Measurements from ENCODE around the gene ECHDC1. TPM values are rescaled to one million over a fixed set of nuclear protein-coding genes. Genes with fewer than 3 reads are reported as not detected.

The ECHDC1 gene
- total RNA-seq, 6 experiments from 2014 or later, result 41.3 to 51.7 (median 45.7) TPM

GRCh38 chr6:127343809-127344659 is 625 bp upstream of the ECHDC1 start:
- Histone ChIP-seq H3K36me3 (no peaks in the 10 kb centered on the region), H3K27me3 (no peaks in the 10 kb centered on the region), H3K4me1 (peaks cover 0 to 35% (median 12%) of the 10 kb centered on the region in 4 donors), H3K4me3 (peak overlapping the region; percentile 69 to 76 (median 74)), H3K27ac (peak overlapping the region; percentile 79 to 83 (median 81)), H3K9me3 (no peaks in the 10 kb centered on the region)
- WGBS (ENCODE audit: insufficient coverage, low coverage, low lambda C conversion rate, missing lambda C conversion rate), result 6% methylated on average over 24 of the region's 24 CpGs
- TF ChIP-seq CTCF (IDR thresholded peaks at IDR 0.05) (no peak), POLR2A (IDR thresholded peaks at IDR 0.05) (no peak)
- ATAC-seq, result peak; percentile 5 to 15 (median 12)
- DNase-seq, result no peak
- intact Hi-C loops (cut with DNase I), result no loop called here

GRCh38 chr6:127342296-127342945 is 988 bp downstream of the ECHDC1 start:
- WGBS (ENCODE audit: insufficient coverage, low coverage, low lambda C conversion rate, missing lambda C conversion rate), result 10% methylated on average over 10 of the region's 10 CpGs
- H3K4me1 ChIP-seq, result peaks cover 0 to 34% (median 9%) of the 10 kb centered on the region in 4 donors
- H3K27me3 ChIP-seq, result no peaks in the 10 kb centered on the region
- TF ChIP-seq POLR2A (IDR thresholded peaks at IDR 0.05), result no peak
- no peak for TF ChIP-seq CTCF (IDR thresholded peaks at IDR 0.05)
- H3K36me3 ChIP-seq, result no peaks in the 10 kb centered on the region
- no peaks in the 10 kb centered on the region for H3K9me3 ChIP-seq
- no peak for DNase-seq
- peak overlapping the region; percentile 69 to 76 (median 74) for H3K4me3 ChIP-seq
- peak overlapping the region; percentile 79 to 83 (median 81) for H3K27ac ChIP-seq
- intact Hi-C loops (cut with DNase I), result no loop called here
- peak; percentile 43 to 67 (median 64) for ATAC-seq

DNA sequence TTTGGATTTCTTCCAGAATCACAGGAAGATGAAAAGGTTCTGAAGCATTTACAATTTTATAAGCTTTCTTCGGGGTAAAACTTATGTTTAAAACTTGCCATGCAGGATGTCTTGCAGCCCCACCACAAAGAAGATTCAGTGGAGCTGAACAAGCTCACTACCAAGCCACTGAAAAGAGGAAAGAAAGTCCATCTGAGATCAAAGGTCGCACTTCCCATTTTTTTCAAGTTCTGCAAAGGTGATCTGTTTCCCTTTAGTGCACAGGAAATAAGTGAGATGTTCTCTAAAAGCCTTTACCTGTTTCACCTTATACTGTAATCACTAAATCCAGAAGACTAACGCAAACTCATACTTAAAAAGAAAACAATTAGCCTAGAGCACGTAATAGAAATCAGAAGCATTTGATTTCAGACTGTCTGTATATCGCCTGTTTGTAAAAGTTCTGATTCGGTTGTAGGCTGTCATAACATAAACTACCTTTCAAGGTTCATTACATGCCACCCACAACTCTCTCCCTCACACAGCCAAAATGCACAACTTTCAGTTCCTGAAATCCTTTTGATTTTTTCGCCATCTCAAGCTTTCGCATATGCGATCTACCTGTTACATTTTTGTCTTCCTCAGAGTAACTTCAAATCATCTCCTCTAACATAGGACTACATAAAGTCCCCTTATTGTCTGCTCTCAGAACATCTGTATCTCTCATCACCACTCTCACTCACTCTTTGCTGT is 1.8 kb downstream of the ECHDC1 start:
- no peak for ATAC-seq
- H3K4me3 ChIP-seq, result peak overlapping the region in 2 of 3 donors; percentile 74 to 76
- no peak for DNase-seq

More for the DNA sequence above, 1.8 kb downstream of the ECHDC1 start:
- intact Hi-C loops (cut with DNase I), result no loop called here
- TF ChIP-seq CTCF (IDR thresholded peaks at IDR 0.05), result no peak
- TF ChIP-seq POLR2A (IDR thresholded peaks at IDR 0.05), result no peak
- no peaks in the 10 kb centered on the region for H3K9me3 ChIP-seq
- peaks cover 0 to 28% (median 8%) of the 10 kb centered on the region in 4 donors for H3K4me1 ChIP-seq
- H3K36me3 ChIP-seq, result no peaks in the 10 kb centered on the region
- H3K27ac ChIP-seq, result no peak overlapping the region
- H3K27me3 ChIP-seq, result no peaks in the 10 kb centered on the region
- 69% methylated on average over 9 of the region's 9 CpGs for WGBS (ENCODE audit: insufficient coverage, low coverage, low lambda C conversion rate, missing lambda C conversion rate)
